DMS79 (cell line): Measurements from ENCODE around the gene SMIM44.
"Not testable (repeated sequence)": the region's sequence is repeated elsewhere in the genome, so short reads cannot be mapped to it uniquely, and the experiment has no call there.

Experiments used
- DNase-seq: peaks from one replicate; lab custom pipeline; 2025; lab: John Stamatoyannopoulos, UW

The SMIM44 gene

DNA sequence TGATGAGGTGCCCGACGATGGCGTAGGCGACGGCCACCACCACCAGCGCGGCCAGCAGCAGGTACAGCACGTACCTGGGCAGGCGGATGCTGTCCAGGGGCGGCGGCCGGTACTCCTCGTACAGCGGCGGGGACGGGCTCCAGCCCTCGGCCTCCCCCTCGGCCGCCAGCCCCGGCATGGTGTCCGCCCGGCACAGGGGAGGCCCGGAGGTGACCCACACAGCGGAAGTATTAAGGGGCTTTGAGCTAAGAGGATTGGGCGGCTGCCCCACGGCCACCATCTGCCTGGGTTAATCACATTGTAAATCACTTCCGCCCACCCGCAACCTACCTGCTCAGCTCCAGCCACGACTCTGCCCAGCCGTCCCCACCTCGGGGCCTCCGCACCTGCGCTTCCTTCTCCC lies at the start of gene SMIM44:
TSS of gene SMIM44 (minus strand) at position 216 of the 403 bp plus-strand sequence. CDS start at position 178, 38 bp downstream.
- DNase-seq, result no peak

- no peak for DNase-seq
These were observed 49.8 kb upstream of the SMIM44 start for GRCh38 chr19:3533033-3533432.

- no peak for DNase-seq
These were observed 49.0 kb upstream of the SMIM44 start for GRCh38 chr19:3532154-3532786.

GRCh38 chr19:3531716-3532115 lies 48.5 kb upstream of the SMIM44 start:
- DNase-seq, result no peak

DNA sequence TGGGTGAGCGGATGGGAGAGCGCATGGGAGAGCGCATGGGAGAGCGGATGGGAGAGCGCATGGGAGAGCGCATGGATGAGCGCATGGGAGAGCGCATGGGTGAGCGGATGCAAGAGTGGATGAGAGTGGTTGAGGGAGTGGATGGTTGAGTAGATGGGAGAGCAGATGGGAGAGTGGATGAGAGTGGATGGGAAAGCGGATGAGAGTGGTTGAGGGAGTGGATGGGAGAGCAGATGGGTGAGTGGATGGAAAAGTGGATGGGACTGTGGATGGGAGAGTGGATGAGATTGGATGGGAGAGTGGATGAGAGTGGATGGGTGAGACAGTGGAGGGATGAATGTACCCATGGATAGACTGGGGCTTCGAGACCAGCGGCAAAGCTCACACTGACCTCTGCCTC lies 47.1 kb upstream of the SMIM44 start:
- DNase-seq, result no peak

GRCh38 chr19:3529299-3529698 lies 46.1 kb upstream of the SMIM44 start:
- DNase-seq, result not testable (repeated sequence)

GRCh38 chr19:3528539-3529211 lies 45.4 kb upstream of the SMIM44 start:
- no peak for DNase-seq

DNA sequence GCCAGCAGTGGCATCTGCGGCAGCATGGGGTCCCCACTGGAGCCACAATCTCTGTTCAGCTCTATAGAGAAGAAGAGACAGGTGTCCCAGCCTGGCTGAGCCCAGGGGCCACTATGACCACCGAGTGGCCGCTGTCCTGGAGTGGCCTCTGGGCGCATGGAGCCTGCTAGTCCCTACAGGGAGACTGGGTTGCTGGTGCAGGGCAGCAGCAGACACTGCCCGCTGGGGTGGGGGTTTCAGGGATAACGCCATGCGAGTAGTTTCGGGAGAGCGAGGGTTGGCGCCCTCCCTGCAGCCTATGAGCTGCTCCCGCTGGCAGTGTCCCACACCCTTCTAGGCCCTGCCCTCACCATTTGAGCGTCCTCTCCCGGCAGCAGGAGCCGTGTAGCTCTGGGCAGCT lies 44.8 kb upstream of the SMIM44 start:
- no peak for DNase-seq

DNA sequence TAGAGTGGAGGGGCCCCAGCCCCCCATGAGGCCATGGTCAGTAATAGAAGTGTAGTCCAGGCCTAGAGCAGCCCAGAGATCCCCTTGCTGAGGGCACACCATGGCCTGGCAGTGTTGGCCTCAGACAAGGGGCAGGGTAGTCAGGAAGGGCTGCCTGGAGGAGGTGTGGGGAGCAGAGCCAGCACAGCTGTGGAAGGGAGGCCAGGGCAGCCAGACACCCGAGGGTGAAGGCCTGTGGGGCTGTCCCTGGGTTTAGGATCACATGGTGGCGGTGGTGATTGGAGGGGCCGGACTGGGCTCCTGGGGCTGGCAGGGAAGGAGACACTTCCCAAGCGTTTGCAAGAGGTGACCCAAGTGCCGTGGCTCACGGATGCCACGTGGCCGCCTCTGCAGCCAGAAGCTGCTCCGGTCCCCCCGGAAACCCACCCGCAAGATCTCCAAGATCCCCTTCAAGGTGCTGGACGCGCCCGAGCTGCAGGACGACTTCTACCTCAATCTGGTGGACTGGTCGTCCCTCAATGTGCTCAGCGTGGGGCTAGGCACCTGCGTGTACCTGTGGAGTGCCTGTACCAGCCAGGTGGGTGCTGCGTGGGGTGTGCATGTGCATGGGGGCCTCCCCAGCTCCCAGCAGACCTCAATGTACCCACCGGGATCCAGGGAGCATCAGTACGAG lies 44.1 kb upstream of the SMIM44 start:
- no peak for DNase-seq

- DNase-seq, result no peak
These were observed 43.4 kb upstream of the SMIM44 start for GRCh38 chr19:3526507-3527237.

- no peak for DNase-seq
These were observed 41.7 kb upstream of the SMIM44 start for GRCh38 chr19:3524904-3525451.

GRCh38 chr19:3524078-3524842 lies 41.0 kb upstream of the SMIM44 start:
- no peak for DNase-seq

DNA sequence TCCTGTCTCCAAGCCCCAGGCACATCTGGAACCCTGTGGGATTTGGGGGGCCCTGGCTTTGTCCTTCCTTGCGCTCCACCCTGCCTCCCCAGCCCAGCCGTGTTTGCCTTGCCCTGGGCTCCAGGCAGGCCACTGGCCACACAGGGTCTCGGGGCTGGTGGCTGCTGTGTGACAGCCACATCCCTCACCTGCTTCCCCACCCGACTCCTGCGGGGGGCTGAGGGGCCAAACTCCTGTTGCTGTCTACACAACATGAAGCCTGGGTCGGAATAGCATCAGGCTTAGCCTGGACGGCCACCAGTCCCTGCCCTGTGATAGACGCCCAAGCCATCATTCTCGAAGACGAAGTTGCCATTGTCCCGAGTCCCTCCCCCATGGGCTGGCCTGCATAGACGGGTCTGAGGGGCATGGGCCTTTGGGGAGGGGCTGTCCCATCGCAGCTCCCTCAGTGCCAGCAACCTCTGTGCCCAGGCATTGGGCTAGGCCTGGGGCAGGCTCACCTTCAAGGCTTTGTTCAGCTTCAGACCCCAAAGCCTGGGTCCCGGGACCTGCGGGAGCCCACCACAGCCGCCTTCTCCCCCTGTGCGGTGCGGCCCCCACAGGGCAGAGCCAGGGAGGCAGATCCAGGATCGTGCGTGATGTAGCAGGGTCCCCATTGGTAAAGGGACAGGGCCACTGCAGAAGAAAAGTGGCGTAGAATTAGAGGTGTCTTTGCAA lies 40.3 kb upstream of the SMIM44 start:
- DNase-seq, result no peak

DNA sequence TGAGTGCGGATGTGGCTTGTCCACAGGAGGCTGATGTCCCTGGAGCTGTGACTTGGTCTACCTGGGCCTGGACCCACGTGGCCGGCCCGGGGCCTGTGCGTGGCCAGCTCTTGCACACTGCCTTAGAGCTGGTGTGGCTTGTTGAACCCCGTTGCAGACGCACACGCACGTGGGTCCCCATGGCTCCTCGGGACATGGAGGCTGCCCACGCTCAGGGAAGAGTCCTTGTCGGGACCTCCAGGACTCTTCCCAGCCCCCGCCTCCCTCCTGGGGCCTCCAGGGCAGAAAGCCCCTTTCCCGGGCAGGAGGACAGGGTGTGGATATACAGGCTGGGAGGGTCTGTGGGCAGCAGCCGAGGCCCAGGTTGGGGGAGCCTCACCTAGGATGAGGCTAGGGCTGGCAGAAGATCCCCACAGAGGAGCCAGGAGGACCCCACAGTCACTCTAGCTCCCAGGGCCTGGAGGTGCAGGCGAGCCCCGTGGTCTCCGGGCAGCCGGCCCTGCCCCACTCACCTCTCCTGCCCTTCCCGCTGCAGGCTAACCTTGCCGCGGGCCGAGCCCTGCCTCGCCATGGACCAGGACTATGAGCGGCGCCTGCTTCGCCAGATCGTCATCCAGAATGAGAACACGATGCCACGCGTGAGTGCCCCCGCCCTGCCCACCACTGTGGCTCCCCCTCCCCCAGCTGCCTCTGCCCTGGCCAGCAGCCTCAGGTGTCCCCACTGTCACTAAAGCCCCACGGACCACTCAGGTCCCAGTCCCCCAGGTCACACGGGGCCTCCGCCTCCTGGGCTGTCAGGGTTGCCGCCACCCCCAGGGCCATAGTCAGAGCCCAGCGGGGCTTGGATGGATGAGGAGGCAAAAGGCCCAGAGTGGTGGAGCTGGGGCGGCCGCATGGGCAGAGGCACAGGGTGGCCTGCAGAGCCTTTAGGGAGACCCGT lies 39.5 kb upstream of the SMIM44 start:
- DNase-seq, result no peak

DNA sequence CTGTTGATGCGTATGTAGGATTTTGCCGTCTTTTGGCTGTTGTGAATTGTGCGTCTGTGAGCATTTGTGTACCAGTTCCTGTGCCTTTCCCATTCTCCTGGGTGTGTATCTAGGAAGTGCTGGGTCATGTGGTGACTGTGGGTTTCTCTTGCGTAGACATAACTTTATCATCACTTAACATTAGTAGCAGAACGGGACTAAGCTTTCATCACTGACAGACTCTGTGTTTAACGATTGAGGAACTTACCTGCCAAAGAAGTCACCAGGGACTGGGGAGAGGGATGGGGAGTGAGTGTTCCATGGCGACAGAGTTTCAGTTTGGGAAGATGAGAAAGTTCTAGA lies 37.8 kb upstream of the SMIM44 start:
- no peak for DNase-seq

- no peak for DNase-seq
These were observed 37.2 kb upstream of the SMIM44 start for GRCh38 chr19:3520166-3521103.

GRCh38 chr19:3519126-3519525 lies 35.9 kb upstream of the SMIM44 start:
- DNase-seq, result no peak

GRCh38 chr19:3518659-3519058 lies 35.4 kb upstream of the SMIM44 start:
- DNase-seq, result no peak

DNA sequence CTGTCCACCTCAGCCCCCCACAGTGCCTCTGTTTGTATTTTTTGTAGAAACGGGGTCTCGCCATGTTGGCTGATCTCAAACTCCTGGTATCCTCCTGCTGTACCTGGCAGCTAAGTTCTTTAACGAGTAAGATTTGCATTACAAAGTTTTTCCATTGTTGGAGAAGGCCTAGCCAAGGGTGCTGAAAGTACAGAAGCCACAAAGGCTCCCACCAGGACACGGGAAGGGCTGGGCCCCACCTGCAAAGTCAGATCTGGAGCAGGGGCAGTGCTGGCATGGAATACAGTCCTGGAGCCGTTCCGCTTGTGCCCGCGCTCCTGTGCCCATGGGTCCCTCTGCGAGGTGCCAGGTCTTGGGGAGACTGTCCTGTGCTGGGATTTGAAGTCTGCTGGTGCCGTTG lies 35.0 kb upstream of the SMIM44 start:
- no peak for DNase-seq
